DND-41 (cell line): Measurements from ENCODE around the gene UNC13B.

Experiments used
- ATAC-seq: fragments of 200-7000 bp; cut with Tn5 transposase; 3 replicates; pipeline ENCODE4 v1.9.1; 2021; ENCODE audit warnings: low read depth; ENCODE audit not compliant: insufficient read depth
- DNase-seq: peaks from one replicate; pipeline ENCODE4 v3.0.0-alpha.2; 2020
- H2AFZ ChIP-seq: 2 replicates; pipeline ENCODE4 v1.6.0; 2012; ENCODE audit warnings: low read depth, low read length
- H3K27ac ChIP-seq: 2 replicates; pipeline ENCODE4 v1.5.1; 2012; ENCODE audit warnings: low read length, inconsistent platforms
- H3K27me3 ChIP-seq: fragments of 200-600 bp; sonication (generic); 2 replicates; pipeline ENCODE4 v1.6.0; 2012; ENCODE audit warnings: low read length, mild to moderate bottlenecking, inconsistent platforms; ENCODE audit not compliant: insufficient read depth, poor library complexity
- H3K36me3 ChIP-seq: 2 replicates; pipeline ENCODE4 v1.5.1; 2012; ENCODE audit warnings: low read length, inconsistent platforms; ENCODE audit not compliant: insufficient read depth
- H3K4me1 ChIP-seq: 2 replicates; pipeline ENCODE4 v1.5.1; 2012; ENCODE audit warnings: mild to moderate bottlenecking, low read length; ENCODE audit not compliant: insufficient read depth
- H3K4me2 ChIP-seq: 2 replicates; pipeline ENCODE4 v1.6.0; 2012; ENCODE audit warnings: mild to moderate bottlenecking, moderate library complexity, low read length, inconsistent platforms; ENCODE audit not compliant: insufficient read depth
- H3K4me3 ChIP-seq, 2 experiments: fragments of 200-600 bp in 1 of 2; shearing (Covaris generic) in 1 of 2; 2 replicates each; pipeline ENCODE4 v1.5.1; 2012 to 2016; ENCODE audit warnings: inconsistent platforms in 2 of 2, low read length in 2 of 2, mild to moderate bottlenecking in 2 of 2, low read depth in 1 of 2, moderate library complexity in 1 of 2
- H3K79me2 ChIP-seq: 2 replicates; pipeline ENCODE4 v1.6.0; 2012; ENCODE audit warnings: low read length, inconsistent platforms; ENCODE audit not compliant: insufficient read depth
- H3K9ac ChIP-seq: 2 replicates; pipeline ENCODE4 v1.6.0; 2012; ENCODE audit warnings: low read depth, mild to moderate bottlenecking, inconsistent platforms, low read length, moderate library complexity
- H3K9me3 ChIP-seq: 2 replicates; pipeline ENCODE4 v1.5.1; 2012; ENCODE audit warnings: low read length, moderate library complexity, mild to moderate bottlenecking, inconsistent platforms; ENCODE audit not compliant: insufficient read depth, severe bottlenecking
- H4K20me1 ChIP-seq: 2 replicates; pipeline ENCODE4 v1.6.0; 2012; ENCODE audit warnings: low read length; ENCODE audit not compliant: insufficient read depth
- EZH2 ChIP-seq: IDR thresholded peaks from 3 replicates; pipeline ENCODE4 v1.6.1; 2012; ENCODE audit warnings: borderline replicate concordance, low read depth, mild to moderate bottlenecking, moderate library complexity, low read length, inconsistent platforms; ENCODE audit not compliant: severe bottlenecking
- TF ChIP-seq, protein P1 (sequence below): IDR thresholded peaks from 2 replicates; pipeline ENCODE4 v1.5.1; 2012; ENCODE audit warnings: borderline replicate concordance, low read length, moderate library complexity, mild to moderate bottlenecking; ENCODE audit not compliant: poor library complexity, severe bottlenecking; ENCODE audit errors: extremely low read depth

UNC13B gene

DNA sequence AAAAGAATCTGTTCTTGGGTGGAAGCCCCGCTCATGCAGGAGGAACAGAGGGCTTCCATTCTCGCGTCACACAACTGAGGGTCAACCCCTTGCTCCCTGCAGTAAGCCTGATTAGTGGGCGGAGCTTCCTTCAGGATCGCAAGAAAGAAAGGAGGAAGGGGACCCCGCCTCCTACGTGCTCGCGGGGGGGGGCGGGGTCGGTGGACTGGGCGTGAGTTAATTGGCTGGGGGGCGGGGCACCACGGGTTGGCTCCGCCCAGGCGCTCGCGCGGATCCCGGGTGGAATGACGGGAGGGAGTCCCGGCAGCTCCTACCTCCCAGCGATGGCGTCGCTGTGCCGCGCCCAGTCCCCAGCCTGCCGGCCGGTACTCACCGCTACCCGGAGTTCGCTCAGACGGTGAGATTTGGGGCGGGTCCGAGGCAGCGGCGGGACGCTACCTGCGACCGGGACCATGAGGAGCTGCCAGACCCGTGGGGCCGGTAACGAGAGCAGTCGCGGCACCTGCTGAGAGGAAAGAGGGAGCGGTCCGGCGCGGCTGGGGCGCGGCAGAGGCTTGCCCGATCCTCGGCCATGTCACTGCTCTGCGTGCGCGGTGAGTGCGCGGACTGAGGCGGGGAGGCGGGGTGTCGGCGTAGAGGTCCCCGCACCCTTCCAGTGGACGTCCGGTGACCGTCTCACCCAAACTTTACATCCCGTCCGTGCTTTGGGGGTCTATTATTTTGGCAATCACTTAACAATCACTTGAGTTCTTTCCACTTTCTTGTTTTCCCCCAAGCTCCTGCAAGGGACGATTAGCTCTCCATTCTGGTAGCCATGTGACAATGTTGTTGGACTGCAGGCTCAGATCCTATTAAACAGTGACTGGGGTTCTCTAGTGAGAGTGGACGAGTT, at the start of gene UNC13B:
UNC13B (plus strand) TSS at position 297 of the 892 bp plus-strand sequence; CDS start at position 572, 275 bp downstream.
- ATAC-seq, result no peak
- no peak within 1 kb of the TSS for H2AFZ ChIP-seq

DNA sequence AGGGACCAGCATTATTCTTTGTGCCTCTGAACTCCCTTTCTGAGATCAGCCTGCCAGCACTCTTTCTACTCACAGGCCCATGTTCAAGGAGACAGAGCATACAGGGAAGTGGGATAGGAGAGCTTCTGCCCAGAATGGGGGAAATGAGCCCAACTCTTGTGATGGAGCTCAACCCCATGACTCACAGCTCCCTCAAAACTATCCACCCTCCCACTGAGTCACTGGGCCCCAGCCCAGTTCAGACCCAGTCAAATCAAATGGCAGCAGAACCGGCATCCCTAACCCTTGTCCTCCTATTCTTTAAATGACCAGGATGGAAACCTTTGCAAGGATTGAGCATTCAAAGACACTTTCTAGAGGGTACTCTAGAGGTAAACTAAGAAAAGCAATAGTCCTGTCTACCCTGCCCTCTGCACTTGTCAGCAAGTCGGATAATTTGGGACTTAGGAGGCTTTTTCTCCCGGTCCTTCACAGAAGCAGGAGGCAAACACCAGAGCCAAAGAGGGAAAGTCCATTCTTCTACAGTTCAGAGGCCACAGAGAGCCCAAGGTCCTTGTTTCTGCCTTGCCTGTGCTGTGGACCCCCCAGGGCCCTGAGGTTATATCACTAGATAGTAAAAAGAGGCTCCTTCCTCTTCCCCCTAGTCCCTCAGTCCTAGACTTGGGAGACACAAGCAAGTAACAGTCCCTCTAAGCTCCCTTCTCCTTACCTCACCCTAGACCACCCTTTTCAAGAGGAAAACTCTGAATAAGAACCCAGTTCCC, 49.4 kb upstream of the UNC13B start:
- Histone ChIP-seq H3K27ac (peak overlapping the region; percentile 24), H3K4me2 (0 out of 2 replicates have a peak overlapping the region, but pooled peaks have one; percentile 79), H3K9ac (no peak overlapping the region), H2AFZ (no peak overlapping the region), H3K4me1 (peaks cover 56% of the 10 kb centered on the region), H3K4me3 (no peak overlapping the region), H3K9me3 (no peaks in the 10 kb centered on the region), H3K36me3 (no peaks in the 10 kb centered on the region; the same call in 1 of the 2 replicates), H3K79me2 (no peaks in the 10 kb centered on the region), H4K20me1 (no peaks in the 10 kb centered on the region), H3K27me3 (no peaks in the 10 kb centered on the region)
- ATAC-seq (no peak), DNase-seq (no peak)
- TF ChIP-seq EZH2, result no peak
- TF ChIP-seq, protein P1, sequence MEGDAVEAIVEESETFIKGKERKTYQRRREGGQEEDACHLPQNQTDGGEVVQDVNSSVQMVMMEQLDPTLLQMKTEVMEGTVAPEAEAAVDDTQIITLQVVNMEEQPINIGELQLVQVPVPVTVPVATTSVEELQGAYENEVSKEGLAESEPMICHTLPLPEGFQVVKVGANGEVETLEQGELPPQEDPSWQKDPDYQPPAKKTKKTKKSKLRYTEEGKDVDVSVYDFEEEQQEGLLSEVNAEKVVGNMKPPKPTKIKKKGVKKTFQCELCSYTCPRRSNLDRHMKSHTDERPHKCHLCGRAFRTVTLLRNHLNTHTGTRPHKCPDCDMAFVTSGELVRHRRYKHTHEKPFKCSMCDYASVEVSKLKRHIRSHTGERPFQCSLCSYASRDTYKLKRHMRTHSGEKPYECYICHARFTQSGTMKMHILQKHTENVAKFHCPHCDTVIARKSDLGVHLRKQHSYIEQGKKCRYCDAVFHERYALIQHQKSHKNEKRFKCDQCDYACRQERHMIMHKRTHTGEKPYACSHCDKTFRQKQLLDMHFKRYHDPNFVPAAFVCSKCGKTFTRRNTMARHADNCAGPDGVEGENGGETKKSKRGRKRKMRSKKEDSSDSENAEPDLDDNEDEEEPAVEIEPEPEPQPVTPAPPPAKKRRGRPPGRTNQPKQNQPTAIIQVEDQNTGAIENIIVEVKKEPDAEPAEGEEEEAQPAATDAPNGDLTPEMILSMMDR, result no peak

More for the DNA sequence above, at the start of gene UNC13B:
- H3K4me1 ChIP-seq, result no peaks in the 10 kb centered on the region
- no peaks in the 10 kb centered on the region for H3K9me3 ChIP-seq
- H3K36me3 ChIP-seq, result no peaks in the 10 kb centered on the region
- H3K27me3 ChIP-seq, result peaks cover 5% of the 10 kb centered on the region
- H3K79me2 ChIP-seq, result no peaks in the 10 kb centered on the region
- no peak within 1 kb of the TSS for H3K9ac ChIP-seq
- no peak for DNase-seq
- no peak within 1 kb of the TSS for H3K4me2 ChIP-seq
- TF ChIP-seq EZH2, result no peak
- TF ChIP-seq, protein P1, result no peak
- H3K4me3 ChIP-seq, result no peak within 1 kb of the TSS
- no peaks in the 10 kb centered on the region for H4K20me1 ChIP-seq
- H3K27ac ChIP-seq, result no peak within 1 kb of the TSS

DNA sequence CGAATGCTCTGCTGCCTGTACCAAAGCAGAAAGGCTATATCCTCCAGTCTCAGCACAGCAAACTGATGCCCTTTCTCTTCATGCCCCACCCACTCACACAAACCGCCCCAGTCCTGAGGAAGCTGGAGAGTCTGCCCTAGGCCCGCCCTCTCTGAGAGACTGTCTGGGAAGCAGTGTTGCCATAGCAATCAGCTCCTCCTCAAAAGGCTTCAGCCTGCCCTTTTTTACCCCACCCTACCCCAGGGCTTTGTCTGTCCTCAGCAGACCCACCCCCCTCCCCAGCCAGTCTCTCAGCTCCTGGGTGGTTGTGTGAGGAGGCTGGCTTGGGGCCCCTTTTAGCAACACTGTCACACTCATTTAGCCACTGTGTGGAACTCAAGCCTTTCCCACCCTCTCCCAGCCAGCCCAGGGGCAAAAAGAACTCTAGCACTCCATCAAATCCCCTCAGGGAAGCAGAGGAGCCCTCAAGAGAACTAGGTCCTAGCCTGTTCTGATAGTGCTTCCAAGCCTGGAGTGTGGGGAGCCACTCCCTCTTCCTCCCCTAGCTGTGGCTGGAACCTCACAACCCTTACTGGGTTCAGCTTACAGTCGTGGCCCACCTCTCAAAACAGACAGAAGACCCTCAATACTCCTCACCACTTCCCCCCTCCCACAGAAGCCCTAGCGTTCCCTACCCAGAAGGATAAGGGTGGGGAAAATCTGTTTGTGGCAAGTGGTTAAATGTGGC, 47.5 kb upstream of the UNC13B start:
- DNase-seq (peak; percentile 88), ATAC-seq (peak; percentile 48)
- Histone ChIP-seq H3K4me3 (peak overlapping the region; percentile 15 to 65; a peak in 3 of 4 replicates), H3K4me2 (peak overlapping the region; percentile 92), H3K36me3 (no peaks in the 10 kb centered on the region), H3K79me2 (no peaks in the 10 kb centered on the region), H3K9me3 (no peaks in the 10 kb centered on the region), H3K27ac (peak overlapping the region; percentile 81), H3K27me3 (no peaks in the 10 kb centered on the region), H3K9ac (peak overlapping the region; percentile 51), H2AFZ (peak overlapping the region; percentile 73), H3K4me1 (peaks cover 57% of the 10 kb centered on the region), H4K20me1 (no peaks in the 10 kb centered on the region)
- TF ChIP-seq, protein P1, result no peak
- TF ChIP-seq EZH2, result no peak
